HepG2 (cell line): ENCODE results near the gene MAP2K2. TPM values are rescaled to one million over a fixed set of nuclear protein-coding genes. Genes with fewer than 3 reads are reported as not detected.

Experiments used
- ATF6 ChIP-seq: sonication (generic); formaldehyde crosslinking; conservative IDR thresholded peaks from 2 replicates; pipeline ENCODE4 v1.4.0; 2020; ENCODE audit warnings: missing genetic modification reagents
- IRF2 ChIP-seq: IDR thresholded peaks from 2 replicates; pipeline ENCODE4 v1.6.1; 2018; ENCODE audit warnings: missing genetic modification reagents, missing compliant biosample characterization
- IRX3 ChIP-seq: sonication (generic); formaldehyde crosslinking; IDR thresholded peaks from 2 replicates; pipeline ENCODE4 v1.8.1; 2023; ENCODE audit warnings: mild to moderate bottlenecking, low read depth, missing genetic modification reagents, borderline replicate concordance
- KDM1A ChIP-seq: IDR thresholded peaks from 2 replicates; pipeline ENCODE4 v1.6.1; 2016; ENCODE audit warnings: missing compliant biosample characterization
- SNAI1 ChIP-seq: sonication (generic); formaldehyde crosslinking; IDR thresholded peaks from 2 replicates; pipeline ENCODE4 v1.5.0; 2020; ENCODE audit warnings: mild to moderate bottlenecking, missing genetic modification reagents, borderline replicate concordance
- ZNF136 ChIP-seq: sonication (generic); formaldehyde crosslinking; IDR thresholded peaks from 2 replicates; pipeline ENCODE4 v1.8.1; 2022; ENCODE audit warnings: low read depth, mild to moderate bottlenecking, moderate library complexity, missing genetic modification reagents
- ZNF256 ChIP-seq: sonication (generic); formaldehyde crosslinking; conservative IDR thresholded peaks from 2 replicates; pipeline ENCODE4 v1.4.0; 2020; ENCODE audit warnings: missing genetic modification reagents
- ZNF569 ChIP-seq: sonication (generic); formaldehyde crosslinking; IDR thresholded peaks from 2 replicates; pipeline ENCODE4 v1.5.0; 2020; ENCODE audit warnings: mild to moderate bottlenecking, missing genetic modification reagents, moderate library complexity, borderline replicate concordance
- ZNF614 ChIP-seq: IDR thresholded peaks from 2 replicates; pipeline ENCODE4 v1.6.1; 2018; ENCODE audit warnings: missing biosample characterization, missing genetic modification reagents, inconsistent platforms, borderline replicate concordance
- ZNF703 ChIP-seq: sonication (generic); formaldehyde crosslinking; IDR thresholded peaks from 2 replicates; pipeline ENCODE4 v1.5.1; 2020; ENCODE audit warnings: missing genetic modification reagents, mild to moderate bottlenecking, moderate library complexity, borderline replicate concordance
- polyA plus RNA-seq, 8 experiments: library from polyadenylated mRNA; depleted of rRNA in 3 of 8; stranded (reverse) in 7 of 8; unstranded in 1 of 8; fragments of >200 nt; fragmentation: Illumina TruSeq in 4 of 8; extraction: Trizol in 4 of 8; gene quantifications; 2 replicates each; pipeline versions ENCODE4 v1.2.1 to v1.2.3, GENCODE V29; 2011 to 2016; ENCODE audit warnings: low read depth in 4 of 8, missing spikeins in 1 of 8, mixed read lengths in 1 of 8; ENCODE audit not compliant: insufficient read depth in 1 of 8
- total RNA-seq, 5 experiments: library from RNA; depleted of rRNA; stranded (reverse); fragments of >200 nt; fragmentation: Illumina TruSeq; extraction: Trizol; gene quantifications; 2 replicates each; pipeline ENCODE4 v1.2.3, GENCODE V29; 2016; ENCODE audit warnings: low read depth in 1 of 5
- TF ChIP-seq, protein P1 (sequence below): sonication (generic); formaldehyde crosslinking; IDR thresholded peaks from 2 replicates; pipeline ENCODE4 v1.5.1; 2020; ENCODE audit warnings: missing genetic modification reagents, mild to moderate bottlenecking, borderline replicate concordance
- TF ChIP-seq, protein P2 (sequence below): sonication (generic); formaldehyde crosslinking; IDR thresholded peaks from 2 replicates; pipeline ENCODE4 v1.4.0; 2020; ENCODE audit warnings: missing genetic modification reagents
- TF ChIP-seq, protein P3 (sequence below): sonication (generic); formaldehyde crosslinking; IDR thresholded peaks from 2 replicates; pipeline ENCODE4 v1.4.0; 2020; ENCODE audit warnings: missing genetic modification reagents, low read depth, mild to moderate bottlenecking, borderline replicate concordance
- TF ChIP-seq, protein P4 (sequence below): sonication (generic); formaldehyde crosslinking; IDR thresholded peaks from 2 replicates; pipeline ENCODE4 v1.8.0; 2022; ENCODE audit warnings: missing genetic modification reagents, mild to moderate bottlenecking, borderline replicate concordance

The MAP2K2 gene
- total and polyA plus RNA-seq, 2 of the 13 experiments (the other 11 are each of a cell fraction or from before 2014, with no cell fraction given), result 70.3 to 80.9 TPM

GRCh38 chr19:4052114-4052992 is 71.6 kb downstream of the MAP2K2 start (continued):
- TF ChIP-seq, protein P1, sequence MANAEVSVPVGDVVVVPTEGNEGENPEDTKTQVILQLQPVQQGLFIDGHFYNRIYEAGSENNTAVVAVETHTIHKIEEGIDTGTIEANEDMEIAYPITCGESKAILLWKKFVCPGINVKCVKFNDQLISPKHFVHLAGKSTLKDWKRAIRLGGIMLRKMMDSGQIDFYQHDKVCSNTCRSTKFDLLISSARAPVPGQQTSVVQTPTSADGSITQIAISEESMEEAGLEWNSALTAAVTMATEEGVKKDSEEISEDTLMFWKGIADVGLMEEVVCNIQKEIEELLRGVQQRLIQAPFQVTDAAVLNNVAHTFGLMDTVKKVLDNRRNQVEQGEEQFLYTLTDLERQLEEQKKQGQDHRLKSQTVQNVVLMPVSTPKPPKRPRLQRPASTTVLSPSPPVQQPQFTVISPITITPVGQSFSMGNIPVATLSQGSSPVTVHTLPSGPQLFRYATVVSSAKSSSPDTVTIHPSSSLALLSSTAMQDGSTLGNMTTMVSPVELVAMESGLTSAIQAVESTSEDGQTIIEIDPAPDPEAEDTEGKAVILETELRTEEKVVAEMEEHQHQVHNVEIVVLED (CRISPR knock-in tag), result peak; percentile 73; the same call in 1 of the 2 replicates
- no peak for TF ChIP-seq ZNF703 (CRISPR knock-in tag)
- TF ChIP-seq ZNF136 (CRISPR knock-in tag), result no peak
- peak; percentile 66; the same call in 1 of the 2 replicates for TF ChIP-seq IRX3 (CRISPR knock-in tag)
- TF ChIP-seq, protein P2, sequence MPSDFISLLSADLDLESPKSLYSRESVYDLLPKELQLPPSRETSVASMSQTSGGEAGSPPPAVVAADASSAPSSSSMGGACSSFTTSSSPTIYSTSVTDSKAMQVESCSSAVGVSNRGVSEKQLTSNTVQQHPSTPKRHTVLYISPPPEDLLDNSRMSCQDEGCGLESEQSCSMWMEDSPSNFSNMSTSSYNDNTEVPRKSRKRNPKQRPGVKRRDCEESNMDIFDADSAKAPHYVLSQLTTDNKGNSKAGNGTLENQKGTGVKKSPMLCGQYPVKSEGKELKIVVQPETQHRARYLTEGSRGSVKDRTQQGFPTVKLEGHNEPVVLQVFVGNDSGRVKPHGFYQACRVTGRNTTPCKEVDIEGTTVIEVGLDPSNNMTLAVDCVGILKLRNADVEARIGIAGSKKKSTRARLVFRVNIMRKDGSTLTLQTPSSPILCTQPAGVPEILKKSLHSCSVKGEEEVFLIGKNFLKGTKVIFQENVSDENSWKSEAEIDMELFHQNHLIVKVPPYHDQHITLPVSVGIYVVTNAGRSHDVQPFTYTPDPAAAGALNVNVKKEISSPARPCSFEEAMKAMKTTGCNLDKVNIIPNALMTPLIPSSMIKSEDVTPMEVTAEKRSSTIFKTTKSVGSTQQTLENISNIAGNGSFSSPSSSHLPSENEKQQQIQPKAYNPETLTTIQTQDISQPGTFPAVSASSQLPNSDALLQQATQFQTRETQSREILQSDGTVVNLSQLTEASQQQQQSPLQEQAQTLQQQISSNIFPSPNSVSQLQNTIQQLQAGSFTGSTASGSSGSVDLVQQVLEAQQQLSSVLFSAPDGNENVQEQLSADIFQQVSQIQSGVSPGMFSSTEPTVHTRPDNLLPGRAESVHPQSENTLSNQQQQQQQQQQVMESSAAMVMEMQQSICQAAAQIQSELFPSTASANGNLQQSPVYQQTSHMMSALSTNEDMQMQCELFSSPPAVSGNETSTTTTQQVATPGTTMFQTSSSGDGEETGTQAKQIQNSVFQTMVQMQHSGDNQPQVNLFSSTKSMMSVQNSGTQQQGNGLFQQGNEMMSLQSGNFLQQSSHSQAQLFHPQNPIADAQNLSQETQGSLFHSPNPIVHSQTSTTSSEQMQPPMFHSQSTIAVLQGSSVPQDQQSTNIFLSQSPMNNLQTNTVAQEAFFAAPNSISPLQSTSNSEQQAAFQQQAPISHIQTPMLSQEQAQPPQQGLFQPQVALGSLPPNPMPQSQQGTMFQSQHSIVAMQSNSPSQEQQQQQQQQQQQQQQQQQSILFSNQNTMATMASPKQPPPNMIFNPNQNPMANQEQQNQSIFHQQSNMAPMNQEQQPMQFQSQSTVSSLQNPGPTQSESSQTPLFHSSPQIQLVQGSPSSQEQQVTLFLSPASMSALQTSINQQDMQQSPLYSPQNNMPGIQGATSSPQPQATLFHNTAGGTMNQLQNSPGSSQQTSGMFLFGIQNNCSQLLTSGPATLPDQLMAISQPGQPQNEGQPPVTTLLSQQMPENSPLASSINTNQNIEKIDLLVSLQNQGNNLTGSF, result no peak
- peak; percentile 64; the same call in 1 of the 2 replicates for TF ChIP-seq ZNF256
- TF ChIP-seq SNAI1 (CRISPR knock-in tag), result no peak
- no peak for TF ChIP-seq ATF6 (CRISPR knock-in tag)
- TF ChIP-seq KDM1A (CRISPR knock-in tag), result peak; percentile 100
- TF ChIP-seq, protein P3, sequence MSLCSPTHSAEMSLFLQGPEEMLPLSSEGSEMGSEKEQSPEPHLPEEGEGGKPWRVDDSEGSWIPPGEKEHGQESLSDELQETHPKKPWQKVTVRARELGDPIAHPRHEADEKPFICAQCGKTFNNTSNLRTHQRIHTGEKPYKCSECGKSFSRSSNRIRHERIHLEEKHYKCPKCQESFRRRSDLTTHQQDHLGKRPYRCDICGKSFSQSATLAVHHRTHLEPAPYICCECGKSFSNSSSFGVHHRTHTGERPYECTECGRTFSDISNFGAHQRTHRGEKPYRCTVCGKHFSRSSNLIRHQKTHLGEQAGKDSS (CRISPR knock-in tag), result peak; percentile 65; the same call in 1 of the 2 replicates
- no peak for TF ChIP-seq ZNF569 (CRISPR knock-in tag)
- TF ChIP-seq ZNF614, result peak; percentile 93
- TF ChIP-seq IRF2 (CRISPR knock-in tag), result peak; percentile 85
- TF ChIP-seq, protein P4, sequence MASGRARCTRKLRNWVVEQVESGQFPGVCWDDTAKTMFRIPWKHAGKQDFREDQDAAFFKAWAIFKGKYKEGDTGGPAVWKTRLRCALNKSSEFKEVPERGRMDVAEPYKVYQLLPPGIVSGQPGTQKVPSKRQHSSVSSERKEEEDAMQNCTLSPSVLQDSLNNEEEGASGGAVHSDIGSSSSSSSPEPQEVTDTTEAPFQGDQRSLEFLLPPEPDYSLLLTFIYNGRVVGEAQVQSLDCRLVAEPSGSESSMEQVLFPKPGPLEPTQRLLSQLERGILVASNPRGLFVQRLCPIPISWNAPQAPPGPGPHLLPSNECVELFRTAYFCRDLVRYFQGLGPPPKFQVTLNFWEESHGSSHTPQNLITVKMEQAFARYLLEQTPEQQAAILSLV (CRISPR knock-in tag), result 0 out of 2 replicates have a peak, but pooled peaks have one; percentile 24
